GM20000 (cell line): ENCODE results near the gene VWDE.
"Not testable (repeated sequence)": the region's sequence is repeated elsewhere in the genome, so short reads cannot be mapped to it uniquely, and the experiment has no call there.

Experiments
- DNase-seq: peaks from one replicate; pipeline ENCODE4 v3.0.0; 2012; ENCODE audit warnings: low spot score
- TF ChIP-seq, protein P1 (sequence below): IDR thresholded peaks from 2 replicates; pipeline ENCODE4 v1.5.1; 2012; ENCODE audit warnings: mild to moderate bottlenecking, control low read depth; ENCODE audit errors: extremely low read depth, missing control alignments

The VWDE gene

DNA sequence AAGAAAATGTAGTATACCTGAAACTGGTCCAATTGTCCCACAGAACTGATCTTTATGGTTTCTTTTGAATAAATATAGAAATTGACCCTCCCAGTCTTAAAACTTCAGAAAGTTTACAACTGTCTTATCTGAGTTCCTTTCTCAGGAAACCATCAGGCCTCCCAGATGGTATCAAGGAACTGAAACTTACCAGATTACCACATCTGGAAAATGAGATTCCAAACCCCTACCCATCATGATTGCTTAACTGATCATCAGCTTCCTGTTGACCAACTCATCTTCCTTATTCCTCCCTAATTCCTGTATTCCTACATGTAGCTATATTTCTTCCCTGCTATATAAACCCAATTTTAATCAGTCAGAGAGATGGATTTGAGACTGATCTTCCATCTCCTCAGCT is 5.5 kb downstream of the VWDE start:
- TF ChIP-seq, protein P1, sequence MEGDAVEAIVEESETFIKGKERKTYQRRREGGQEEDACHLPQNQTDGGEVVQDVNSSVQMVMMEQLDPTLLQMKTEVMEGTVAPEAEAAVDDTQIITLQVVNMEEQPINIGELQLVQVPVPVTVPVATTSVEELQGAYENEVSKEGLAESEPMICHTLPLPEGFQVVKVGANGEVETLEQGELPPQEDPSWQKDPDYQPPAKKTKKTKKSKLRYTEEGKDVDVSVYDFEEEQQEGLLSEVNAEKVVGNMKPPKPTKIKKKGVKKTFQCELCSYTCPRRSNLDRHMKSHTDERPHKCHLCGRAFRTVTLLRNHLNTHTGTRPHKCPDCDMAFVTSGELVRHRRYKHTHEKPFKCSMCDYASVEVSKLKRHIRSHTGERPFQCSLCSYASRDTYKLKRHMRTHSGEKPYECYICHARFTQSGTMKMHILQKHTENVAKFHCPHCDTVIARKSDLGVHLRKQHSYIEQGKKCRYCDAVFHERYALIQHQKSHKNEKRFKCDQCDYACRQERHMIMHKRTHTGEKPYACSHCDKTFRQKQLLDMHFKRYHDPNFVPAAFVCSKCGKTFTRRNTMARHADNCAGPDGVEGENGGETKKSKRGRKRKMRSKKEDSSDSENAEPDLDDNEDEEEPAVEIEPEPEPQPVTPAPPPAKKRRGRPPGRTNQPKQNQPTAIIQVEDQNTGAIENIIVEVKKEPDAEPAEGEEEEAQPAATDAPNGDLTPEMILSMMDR: no peak

DNA sequence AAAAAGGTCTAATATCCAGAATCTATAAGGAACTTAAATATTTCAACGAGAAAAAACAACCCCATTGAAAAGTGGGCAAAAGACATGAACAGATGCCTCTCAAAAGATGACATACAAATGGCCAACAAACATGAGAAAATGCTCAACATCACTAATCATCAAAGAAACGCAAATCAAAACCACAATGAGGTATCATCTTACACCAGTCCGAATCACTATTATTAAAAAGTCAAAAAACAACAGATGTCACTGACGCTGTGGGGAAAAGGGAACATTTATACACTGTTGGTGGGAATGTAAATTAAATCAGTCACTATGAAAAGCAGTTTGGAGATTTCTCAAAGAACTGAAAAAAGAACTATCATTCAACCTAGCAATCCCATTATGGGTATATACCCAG is 6.0 kb downstream of the VWDE start:
- no peak for DNase-seq
- TF ChIP-seq, protein P1: no peak

More for the DNA sequence above, 5.5 kb downstream of the VWDE start:
- no peak for DNase-seq

DNA sequence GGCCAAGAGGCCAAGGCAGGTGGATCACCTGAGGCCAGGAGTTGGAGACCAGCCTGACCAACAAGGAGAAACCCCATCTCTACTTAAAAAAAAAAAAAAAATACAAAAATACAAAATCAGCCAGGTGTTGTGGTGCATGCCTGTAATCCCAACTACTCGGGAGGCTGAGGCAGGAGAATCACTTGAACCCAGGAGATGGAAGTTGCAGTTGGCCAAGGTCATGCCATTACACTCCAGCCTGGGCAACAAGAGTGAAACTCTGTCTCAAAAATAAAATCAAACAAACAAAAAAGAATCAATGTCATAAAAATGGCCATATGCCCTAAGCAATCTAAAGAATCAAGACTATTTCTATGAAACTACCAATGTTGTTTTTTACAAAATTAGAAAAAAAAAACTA is 7.0 kb downstream of the VWDE start:
- DNase-seq: not testable (repeated sequence)

DNA sequence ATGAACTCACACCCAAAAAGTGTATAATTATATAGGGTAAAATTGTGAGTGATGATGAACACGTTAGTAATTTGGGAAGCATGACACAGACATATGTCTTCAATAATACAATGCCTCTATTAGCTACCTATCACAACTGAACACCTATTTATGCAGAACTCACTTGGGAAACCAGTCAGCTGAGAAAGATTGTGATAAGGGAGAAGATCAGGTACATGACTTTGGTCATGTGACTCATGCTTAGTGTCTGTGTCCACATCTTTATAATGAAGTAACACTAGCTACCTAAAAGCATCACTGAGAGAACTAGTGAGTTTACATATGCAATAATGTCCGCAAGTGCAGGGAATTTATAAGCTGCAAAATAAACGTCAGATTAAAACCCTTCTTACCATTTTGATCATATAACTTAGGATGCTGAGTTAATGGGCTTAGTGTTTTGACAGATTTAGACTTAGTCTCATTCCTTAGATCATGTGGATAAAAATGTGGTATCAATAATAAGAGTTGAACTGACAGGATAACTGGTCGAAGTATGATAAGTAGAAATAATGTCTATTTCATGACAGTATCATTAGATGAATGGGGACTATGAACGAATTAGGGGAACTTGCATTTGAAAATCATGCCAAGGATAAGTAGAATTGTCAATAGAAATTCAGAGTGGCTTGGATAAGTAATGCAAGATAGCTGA is 11.6 kb downstream of the VWDE start:
- TF ChIP-seq, protein P1: no peak
- no peak for DNase-seq

DNA sequence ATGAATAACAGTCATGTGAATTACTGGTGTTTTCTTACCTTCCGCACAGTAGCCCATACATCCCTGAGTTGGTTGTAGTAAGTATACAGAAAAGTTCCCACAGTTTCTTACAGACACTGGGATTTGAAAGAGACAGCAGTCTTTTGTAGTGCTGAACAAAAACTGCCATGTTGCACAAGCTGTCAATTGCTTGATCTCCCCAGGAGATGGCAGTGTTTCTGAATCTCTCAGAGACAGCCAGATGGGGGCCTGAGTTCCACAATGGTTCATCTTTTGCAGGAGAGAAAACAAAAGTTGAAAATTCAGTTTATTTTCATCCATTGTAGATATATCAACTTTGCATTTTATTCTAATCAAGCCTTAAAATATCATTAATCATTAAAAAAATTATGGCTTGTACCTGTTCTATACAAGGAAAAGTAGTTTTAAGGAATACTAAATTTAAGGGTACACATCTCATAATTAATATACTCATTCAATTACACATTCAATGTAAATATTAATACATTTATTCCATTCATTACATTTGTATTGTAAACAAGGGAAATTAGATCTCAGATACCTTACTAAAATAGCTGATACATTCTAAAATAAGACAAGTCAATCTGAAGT is 14.5 kb downstream of the VWDE start:
- TF ChIP-seq, protein P1: peak; percentile 75
- DNase-seq: peak; percentile 47

DNA sequence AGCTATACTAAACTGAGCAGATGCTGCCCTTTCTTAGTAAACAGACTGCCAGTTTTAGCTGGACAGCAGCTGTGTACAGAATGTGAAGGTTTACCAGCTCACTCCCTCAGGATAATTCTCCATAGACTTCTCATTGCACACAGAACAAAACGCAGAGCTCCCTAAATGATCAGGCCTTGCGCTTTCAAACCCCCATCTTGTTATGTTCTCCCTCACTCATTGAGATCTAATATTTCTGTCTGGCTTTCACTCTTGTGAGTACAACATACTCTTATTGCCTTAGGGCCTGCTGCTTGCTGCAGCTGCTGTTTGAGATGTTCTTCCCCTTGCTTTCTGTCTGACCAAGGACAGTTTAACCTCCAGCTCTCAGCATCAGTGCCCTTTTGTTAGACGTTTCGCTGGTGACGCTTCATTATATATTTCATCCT is 17.3 kb downstream of the VWDE start:
- DNase-seq: no peak
- TF ChIP-seq, protein P1: no peak

DNA sequence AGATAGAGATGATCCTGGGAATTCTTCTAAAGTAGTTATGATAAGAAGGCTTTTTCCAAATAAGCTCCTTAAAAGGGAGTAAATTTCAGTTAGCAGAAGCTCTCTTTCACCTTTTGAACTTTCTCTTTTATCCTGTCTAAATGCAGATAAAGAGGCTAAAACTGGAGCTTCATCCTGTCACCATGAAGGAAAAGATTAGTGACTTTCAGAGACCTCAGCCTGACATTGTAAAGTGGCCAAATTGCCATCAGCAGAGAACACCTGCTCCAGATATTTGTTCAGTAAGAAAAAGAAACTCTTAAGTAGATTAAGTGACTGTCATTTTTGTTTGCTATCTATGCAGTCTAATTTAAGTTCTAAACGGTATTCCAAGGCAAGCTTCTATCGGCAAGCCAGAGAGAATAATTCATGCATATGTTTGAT is 18.3 kb downstream of the VWDE start:
- DNase-seq: no peak
- TF ChIP-seq, protein P1: no peak

DNA sequence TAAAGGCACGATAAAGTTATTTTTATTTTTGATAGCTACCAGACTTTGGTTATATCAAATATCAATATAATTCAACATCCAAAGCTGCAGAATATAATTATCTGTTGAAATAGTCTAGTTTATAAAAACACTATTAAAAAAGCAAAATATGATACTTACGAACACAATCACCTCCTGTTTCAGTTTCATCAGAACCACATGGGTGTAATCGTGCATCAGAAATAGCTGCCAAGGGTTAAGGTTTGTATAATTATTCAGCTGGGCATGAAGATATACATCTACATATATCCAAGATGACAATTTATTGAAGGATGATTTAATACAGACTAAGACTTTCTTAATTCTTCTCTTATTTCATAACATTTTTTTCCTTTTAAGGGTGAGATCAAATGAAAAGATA is 20.3 kb downstream of the VWDE start:
- TF ChIP-seq, protein P1: no peak

More for the DNA sequence above, 20.3 kb downstream of the VWDE start:
- DNase-seq: no peak
